GM10248 (cell line): Measurements from ENCODE around the gene COL23A1.
"Not testable (repeated sequence)": the region's sequence is repeated elsewhere in the genome, so short reads cannot be mapped to it uniquely, and the experiment has no call there.

Experiments
- CTCF ChIA-PET: fragments of 300-600 bp; sonication (Branson Sonifier 250); formaldehyde crosslinking; extraction: SDS; loops from one replicate; lab custom pipeline; 2021; ENCODE audit warnings: antibody characterized with exemption; lab: Yijun Ruan, JAX
- POLR2A ChIA-PET: fragments of 350-650 bp; sonication (Branson Sonifier 250); formaldehyde crosslinking; extraction: SDS; loops from one replicate; lab custom pipeline; 2020; ENCODE audit warnings: antibody characterized with exemption; lab: Yijun Ruan, JAX
- DNase-seq: peaks from one replicate; pipeline ENCODE4 v3.0.0; 2012; ENCODE audit errors: extremely low spot score
- CTCF ChIP-seq: IDR thresholded peaks from 2 replicates; pipeline ENCODE4 v1.5.1; 2012; ENCODE audit warnings: mild to moderate bottlenecking, low read depth; ENCODE audit errors: extremely low read depth, missing control alignments, control extremely low read depth

COL23A1 gene

GRCh38 chr5:178230879-178231538, 359.2 kb downstream of the COL23A1 start:
- ChIA-PET CTCF (interaction anchor here (1.0 to 1.5 kb wide), 3 partner anchors 10 to 49 kb away, joined by 3 to 4 read pairs (median 3); no protein-coding TSS in a partner anchor), POLR2A (interaction anchor here (0.5 to 1.5 kb wide), 3 partner anchors 10 to 15 kb away, joined by 3 to 5 read pairs (median 4); no protein-coding TSS in a partner anchor)
- no peak for TF ChIP-seq CTCF
- no peak for DNase-seq

DNA sequence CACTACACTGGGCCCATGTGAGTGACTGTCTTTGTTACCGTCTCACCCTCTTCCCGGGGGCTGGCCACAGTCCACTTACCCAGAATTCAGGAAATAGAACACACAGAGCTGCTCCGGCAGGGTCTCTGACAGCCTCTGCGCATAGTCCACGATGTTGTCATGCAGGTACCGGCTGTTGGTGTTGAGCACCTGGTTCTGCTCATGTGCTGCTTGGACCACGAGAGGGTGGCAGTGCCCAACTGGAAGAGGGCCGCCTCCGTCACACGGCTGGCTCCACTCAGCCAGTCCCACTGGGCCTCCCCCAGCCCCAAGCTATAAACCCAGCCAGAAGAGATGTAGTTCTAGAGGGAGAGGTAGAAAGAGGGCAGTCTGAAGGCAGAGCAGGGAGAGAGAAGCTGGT, 360.3 kb downstream of the COL23A1 start:
- no peak for DNase-seq
- POLR2A ChIA-PET, result interaction anchor here (1.5 kb wide), 1 partner anchor 14 kb away, joined by 5 read pairs; no protein-coding TSS in a partner anchor
- CTCF ChIA-PET, result interaction anchor here (1.0 to 1.5 kb wide), 2 partner anchors 11 to 50 kb away, joined by 3 to 4 read pairs; no protein-coding TSS in a partner anchor
- TF ChIP-seq CTCF, result no peak

DNA sequence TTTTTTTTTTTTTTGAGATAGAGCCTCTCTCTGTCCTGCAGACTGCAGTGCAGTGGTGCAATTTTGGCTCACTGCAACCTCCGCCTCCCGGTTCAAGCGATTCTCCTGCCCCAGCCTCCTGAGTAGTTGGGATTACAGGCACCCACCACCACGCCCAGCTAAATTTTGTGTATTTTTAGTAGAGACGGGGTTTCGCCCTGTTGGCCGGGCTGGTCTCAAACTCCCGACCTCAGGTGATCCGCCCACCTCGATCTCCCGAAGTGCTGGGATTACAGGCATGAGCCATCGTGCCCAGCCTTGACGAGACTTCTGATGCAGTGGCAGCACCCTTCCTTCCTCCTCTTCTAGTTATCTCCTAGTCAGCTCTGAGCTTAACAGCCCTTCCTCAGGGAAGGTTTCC, 361.1 kb downstream of the COL23A1 start:
- POLR2A ChIA-PET, DNase-seq: not testable (repeated sequence)
- CTCF ChIA-PET, result interaction anchor here (0.8 kb wide), 1 partner anchor 13 kb away, joined by 3 read pairs; no protein-coding TSS in a partner anchor

DNA sequence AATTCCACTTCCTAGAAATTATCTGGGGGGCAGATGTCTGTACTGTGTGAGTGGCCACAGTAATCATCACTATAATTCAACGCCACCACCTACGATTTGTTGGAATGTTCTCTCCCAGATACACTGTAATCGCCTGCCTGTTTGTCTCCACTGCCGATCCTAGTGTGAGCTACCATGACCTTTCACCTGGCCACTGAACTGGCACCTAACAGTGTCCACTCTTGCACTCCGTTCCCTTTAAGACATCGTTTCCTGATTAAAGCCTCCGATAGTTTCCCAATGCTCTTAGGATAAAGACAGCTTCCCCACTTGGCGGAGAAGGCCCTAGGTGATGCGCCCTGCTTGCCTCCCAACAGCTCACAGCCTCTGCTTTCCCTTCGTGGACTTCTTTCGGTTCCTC, 361.6 kb downstream of the COL23A1 start:
- no peak for DNase-seq
- TF ChIP-seq CTCF, result no peak
- ChIA-PET CTCF (interaction anchor here (0.6 to 0.8 kb wide), 3 partner anchors 11 to 15 kb away, joined by 3 read pairs; no protein-coding TSS in a partner anchor), POLR2A (interaction anchor here (1.5 kb wide), 1 partner anchor 21 kb away, joined by 3 read pairs; no protein-coding TSS in a partner anchor)

DNA sequence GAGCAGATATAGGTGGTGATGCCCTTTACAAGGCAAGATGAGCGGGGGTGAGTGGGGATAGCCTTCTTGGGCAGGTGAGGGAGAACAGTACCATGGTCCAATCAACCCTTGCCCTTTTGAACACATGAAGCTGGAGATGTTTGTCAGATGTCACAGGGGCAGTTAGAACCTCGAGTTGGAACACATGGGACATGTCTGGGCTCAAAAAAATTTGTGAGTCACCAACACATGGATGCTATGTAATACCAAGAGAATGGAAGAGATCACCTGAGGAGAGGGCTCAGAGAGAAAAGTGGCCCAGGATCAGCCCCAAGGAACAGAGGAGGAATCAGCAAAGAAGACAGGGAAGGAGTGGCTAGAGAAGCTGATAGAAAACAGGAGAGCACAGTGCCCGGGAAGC, 362.3 kb downstream of the COL23A1 start:
- CTCF ChIA-PET, result interaction anchor here (0.6 to 0.8 kb wide), 2 partner anchors 11 to 16 kb away, joined by 3 read pairs; no protein-coding TSS in a partner anchor
- no peak for TF ChIP-seq CTCF
- POLR2A ChIA-PET, result interaction anchor here (1.5 kb wide), 1 partner anchor 21 kb away, joined by 3 read pairs; no protein-coding TSS in a partner anchor
- DNase-seq, result no peak

GRCh38 chr5:178227138-178227659, 363.0 kb downstream of the COL23A1 start:
- POLR2A ChIA-PET, result interaction anchor here (1.5 kb wide), 1 partner anchor 20 kb away, joined by 3 read pairs; no protein-coding TSS in a partner anchor
- CTCF ChIA-PET, result no interaction called here
- DNase-seq, result no peak
- TF ChIP-seq CTCF, result no peak

DNA sequence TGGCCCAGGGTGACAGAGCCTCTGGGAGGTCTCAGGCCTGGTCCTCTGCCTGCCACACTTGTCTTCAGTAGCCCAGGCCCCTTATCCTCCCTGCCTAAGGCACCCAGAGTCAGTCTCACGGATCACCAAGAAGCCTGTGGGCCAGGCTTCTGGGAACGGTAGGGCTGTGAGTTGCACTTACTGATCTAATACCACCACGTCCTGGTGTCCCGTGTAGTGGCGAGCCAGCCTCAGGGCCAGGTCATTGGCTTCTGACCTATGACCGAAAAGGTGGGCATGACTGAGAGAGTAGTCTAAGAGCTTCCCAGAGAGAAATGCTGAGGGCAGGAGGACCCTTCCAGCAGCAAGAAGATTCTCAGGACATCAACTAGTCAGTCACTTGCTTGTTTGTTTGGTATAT, 365.0 kb downstream of the COL23A1 start:
- ChIA-PET POLR2A (no interaction called here), CTCF (interaction anchor here (1.1 to 1.7 kb wide), 2 partner anchors 10 kb away, joined by 5 to 6 read pairs; no protein-coding TSS in a partner anchor)
- no peak for TF ChIP-seq CTCF
- DNase-seq, result no peak
